Omental fat pad (tissue), 4 donors: ENCODE results near the gene DOCK4. TPM values are rescaled to one million over a fixed set of nuclear protein-coding genes. Genes with fewer than 3 reads are reported as not detected.

Experiments
- ATAC-seq: fragments of 150-250 bp; one replicate; pipeline ENCODE4 v1.9.1; 2016; ENCODE audit warnings: mild to moderate bottlenecking, moderate library complexity; ENCODE audit not compliant: low FRiP score
- DNase-seq: peaks from one replicate; pipeline ENCODE4 v3.0.0-alpha.2; 2019; ENCODE audit warnings: low spot score
- total RNA-seq, 4 donors: library from RNA; depleted of rRNA; stranded (reverse); fragments of >200 nt; gene quantifications; one replicate each; pipeline ENCODE4 v1.1.0, GENCODE V29; 2016
- TF ChIP-seq, protein P1 (sequence below), 3 donors: fragments of 450-650 bp; IDR thresholded peaks; one replicate each; pipeline ENCODE4 v1.5.1; 2016 to 2017; ENCODE audit warnings: antibody characterized with exemption in 3 of 3, mild to moderate bottlenecking in 3 of 3, moderate library complexity in 2 of 3

The DOCK4 gene
- total RNA-seq, 4 donors from 2014 or later: 47.5 to 86.9 (median 59.7) TPM

- no peak for DNase-seq
- no peak for ATAC-seq
- TF ChIP-seq, protein P1, sequence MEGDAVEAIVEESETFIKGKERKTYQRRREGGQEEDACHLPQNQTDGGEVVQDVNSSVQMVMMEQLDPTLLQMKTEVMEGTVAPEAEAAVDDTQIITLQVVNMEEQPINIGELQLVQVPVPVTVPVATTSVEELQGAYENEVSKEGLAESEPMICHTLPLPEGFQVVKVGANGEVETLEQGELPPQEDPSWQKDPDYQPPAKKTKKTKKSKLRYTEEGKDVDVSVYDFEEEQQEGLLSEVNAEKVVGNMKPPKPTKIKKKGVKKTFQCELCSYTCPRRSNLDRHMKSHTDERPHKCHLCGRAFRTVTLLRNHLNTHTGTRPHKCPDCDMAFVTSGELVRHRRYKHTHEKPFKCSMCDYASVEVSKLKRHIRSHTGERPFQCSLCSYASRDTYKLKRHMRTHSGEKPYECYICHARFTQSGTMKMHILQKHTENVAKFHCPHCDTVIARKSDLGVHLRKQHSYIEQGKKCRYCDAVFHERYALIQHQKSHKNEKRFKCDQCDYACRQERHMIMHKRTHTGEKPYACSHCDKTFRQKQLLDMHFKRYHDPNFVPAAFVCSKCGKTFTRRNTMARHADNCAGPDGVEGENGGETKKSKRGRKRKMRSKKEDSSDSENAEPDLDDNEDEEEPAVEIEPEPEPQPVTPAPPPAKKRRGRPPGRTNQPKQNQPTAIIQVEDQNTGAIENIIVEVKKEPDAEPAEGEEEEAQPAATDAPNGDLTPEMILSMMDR (IDR thresholded peaks at IDR 0.05): no peak
Observed at GRCh38 chr7:111878785-111879184, 327.4 kb downstream of the DOCK4 start.

DNA sequence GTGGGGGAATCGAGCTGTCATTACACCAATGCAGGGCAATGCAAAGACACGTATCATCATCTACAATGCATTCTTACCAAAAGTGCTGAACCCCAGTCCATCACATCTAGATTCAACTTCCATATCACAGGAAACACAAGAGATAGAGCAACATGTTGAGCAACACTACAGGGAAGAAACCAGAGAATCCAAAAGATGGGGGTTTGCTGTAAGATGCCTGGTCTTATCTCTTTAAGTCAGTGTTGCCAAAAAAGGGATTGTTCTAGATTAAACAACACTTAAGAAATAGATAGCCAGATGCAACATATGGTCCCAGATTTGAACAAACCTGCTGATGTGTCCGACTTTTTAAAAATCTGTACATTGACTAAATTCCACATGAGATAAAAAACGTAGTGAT lies 328.3 kb downstream of the DOCK4 start:
- TF ChIP-seq, protein P1 (IDR thresholded peaks at IDR 0.05): no peak
- DNase-seq (no peak), ATAC-seq (no peak)

DNA sequence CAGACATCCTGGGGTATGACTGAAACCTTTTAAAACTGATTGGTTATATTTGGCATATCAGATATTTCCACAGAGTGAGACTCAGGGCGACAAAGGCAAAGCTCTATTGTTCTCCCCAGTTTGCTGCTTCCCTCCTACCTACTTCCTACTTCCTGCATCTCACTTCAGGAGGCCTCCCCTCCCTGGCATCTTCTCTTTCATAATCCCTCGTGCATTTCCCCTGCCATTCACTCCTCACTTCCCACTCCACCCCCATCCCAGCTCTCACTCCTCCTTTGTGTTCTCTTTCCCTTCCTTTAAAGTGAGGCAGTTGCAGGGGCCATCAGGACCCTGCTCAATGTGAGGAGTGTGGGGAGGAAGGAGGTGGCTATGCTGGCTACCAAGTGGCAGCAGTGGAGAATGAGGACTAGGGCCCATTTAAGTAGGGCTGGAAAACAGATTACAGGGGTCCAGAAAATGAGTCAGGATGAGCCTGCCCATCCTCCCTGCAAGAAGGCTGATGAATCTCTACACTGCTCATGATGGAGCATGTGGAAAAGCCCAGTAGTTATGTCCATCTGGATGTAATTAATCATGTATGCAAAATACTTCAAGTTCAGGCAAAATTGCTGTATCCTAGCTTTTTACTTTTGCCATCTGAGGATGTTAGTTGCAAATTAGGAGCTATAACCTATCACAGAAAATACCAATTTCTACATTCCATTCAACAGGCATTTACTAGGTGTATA lies 332.1 kb downstream of the DOCK4 start:
- TF ChIP-seq, protein P1 (IDR thresholded peaks at IDR 0.05): no peak
- DNase-seq: no peak
- no peak for ATAC-seq

DNA sequence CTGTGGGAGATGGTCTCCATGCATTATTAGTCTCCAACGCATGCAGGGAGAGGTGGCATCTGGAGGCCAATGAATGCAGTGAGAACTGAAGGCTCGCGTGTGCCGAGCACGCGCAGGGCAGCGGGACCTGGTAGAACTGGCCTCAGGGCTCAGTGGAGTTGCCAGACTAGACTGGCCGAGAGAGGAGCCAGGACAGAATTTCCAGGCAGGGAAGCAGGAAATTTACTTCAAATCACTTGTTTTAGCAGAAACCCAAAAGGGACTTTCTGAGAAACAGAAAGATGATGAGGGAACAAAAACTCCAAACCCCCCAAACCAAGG lies 332.9 kb downstream of the DOCK4 start:
- no peak for DNase-seq
- TF ChIP-seq, protein P1 (IDR thresholded peaks at IDR 0.05): no peak
- ATAC-seq: no peak

DNA sequence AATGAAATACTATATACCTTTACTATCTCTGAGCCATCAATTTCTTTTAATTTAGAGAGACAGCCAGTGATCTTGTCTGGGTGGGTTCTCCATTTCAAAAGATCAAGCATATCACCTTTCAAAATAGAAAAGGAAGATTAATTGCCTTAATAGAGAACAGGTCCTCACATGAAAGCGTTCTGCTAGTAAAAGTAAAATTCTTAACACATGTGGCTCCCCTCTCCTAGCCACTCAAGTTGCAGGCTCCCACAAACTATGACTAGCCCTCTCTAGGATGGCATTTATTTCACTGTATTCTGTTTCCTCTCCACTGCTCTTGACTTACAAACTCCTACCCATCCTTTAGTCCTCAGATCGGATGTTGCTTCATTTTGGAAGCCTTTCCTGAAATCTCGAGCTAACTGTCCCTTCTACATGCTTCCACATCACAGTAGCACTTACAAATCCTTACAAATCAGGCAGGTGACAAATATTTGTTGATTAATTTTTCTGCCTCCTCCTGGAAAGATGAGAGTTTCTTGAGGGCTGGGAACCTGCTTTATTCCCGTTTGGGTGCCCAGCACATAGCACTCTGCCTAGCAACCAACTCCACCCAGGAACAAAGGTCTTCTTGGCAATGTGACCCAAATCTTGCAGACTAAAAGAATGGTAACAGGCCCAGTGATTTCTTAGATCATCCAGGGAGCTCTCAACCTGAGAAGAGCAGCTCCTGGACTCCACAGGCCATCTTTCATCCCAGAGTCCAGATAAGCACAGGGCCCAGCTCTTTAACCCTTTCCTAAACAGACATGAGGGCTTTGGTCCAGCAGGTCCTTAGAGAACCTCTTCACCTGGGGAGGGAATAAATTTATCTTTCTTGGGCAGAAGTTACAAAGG lies 333.5 kb downstream of the DOCK4 start:
- TF ChIP-seq, protein P1 (IDR thresholded peaks at IDR 0.05): no peak
- ATAC-seq (no peak), DNase-seq (no peak)

- ATAC-seq (no peak), DNase-seq (no peak)
- TF ChIP-seq, protein P1 (IDR thresholded peaks at IDR 0.05): no peak
Observed at GRCh38 chr7:111871283-111871682, 334.9 kb downstream of the DOCK4 start.
